NCI-H446 treated with DMSO at 0.1 percent for 48 hours (cell line): ENCODE results near the gene SMIM14.
"Not testable (repeated sequence)": the region's sequence is repeated elsewhere in the genome, so short reads cannot be mapped to it uniquely, and the experiment has no call there.

Experiments used
- DNase-seq: peaks from one replicate; lab custom pipeline; 2025; lab: John Stamatoyannopoulos, UW

The SMIM14 gene

GRCh38 chr4:39596971-39597370 lies 41.7 kb downstream of the SMIM14 start:
- DNase-seq = no peak

GRCh38 chr4:39591290-39591689 lies 47.4 kb downstream of the SMIM14 start:
- no peak for DNase-seq

GRCh38 chr4:39587881-39588280 lies 50.8 kb downstream of the SMIM14 start:
- no peak for DNase-seq

GRCh38 chr4:39574946-39575345 lies 63.7 kb downstream of the SMIM14 start:
- DNase-seq = no peak

- no peak for DNase-seq
These were observed 67.2 kb downstream of the SMIM14 start for GRCh38 chr4:39571504-39571903.

GRCh38 chr4:39571054-39571453 lies 67.6 kb downstream of the SMIM14 start:
- DNase-seq = no peak

GRCh38 chr4:39569209-39569608 lies 69.5 kb downstream of the SMIM14 start:
- no peak for DNase-seq

- no peak for DNase-seq
These were observed 69.9 kb downstream of the SMIM14 start for GRCh38 chr4:39568805-39569204.

- no peak for DNase-seq
These were observed 72.6 kb downstream of the SMIM14 start for GRCh38 chr4:39565878-39566600.

GRCh38 chr4:39563346-39563847 lies 75.3 kb downstream of the SMIM14 start:
- DNase-seq = no peak

- no peak for DNase-seq
These were observed 75.9 kb downstream of the SMIM14 start for GRCh38 chr4:39562792-39563191.

- DNase-seq = no peak
These were observed 79.0 kb downstream of the SMIM14 start for GRCh38 chr4:39559626-39560025.

- no peak for DNase-seq
These were observed 83.2 kb downstream of the SMIM14 start for GRCh38 chr4:39555472-39555871.

- no peak for DNase-seq
These were observed 90.1 kb downstream of the SMIM14 start for GRCh38 chr4:39548425-39549067.

- no peak for DNase-seq
These were observed 93.9 kb downstream of the SMIM14 start for GRCh38 chr4:39544580-39545315.

- DNase-seq = not testable (repeated sequence)
These were observed 94.6 kb downstream of the SMIM14 start for GRCh38 chr4:39544080-39544479.

GRCh38 chr4:39543034-39543433 lies 95.6 kb downstream of the SMIM14 start:
- no peak for DNase-seq

GRCh38 chr4:39542611-39543012 lies 96.1 kb downstream of the SMIM14 start:
- DNase-seq = no peak

- no peak for DNase-seq
These were observed 96.6 kb downstream of the SMIM14 start for GRCh38 chr4:39541987-39542610.

- DNase-seq = no peak
These were observed 99.5 kb downstream of the SMIM14 start for GRCh38 chr4:39539089-39539611.

- DNase-seq = no peak
These were observed 105.1 kb downstream of the SMIM14 start for GRCh38 chr4:39533541-39533940.

- DNase-seq = not testable (repeated sequence)
These were observed 106.4 kb downstream of the SMIM14 start for GRCh38 chr4:39532237-39532636.
